HEK293T (cell line): ENCODE results near the gene PPP1R26.

ENCODE experiments used
- CTCF ChIA-PET: fragments of 350-600 bp; formaldehyde crosslinking; extraction: SDS; loops from one replicate; lab custom pipeline; 2021; ENCODE audit warnings: antibody characterized with exemption, inconsistent platforms; lab: Yijun Ruan, JAX
- POLR2A ChIA-PET: fragments of 350-600 bp; formaldehyde crosslinking; extraction: SDS; loops from one replicate; lab custom pipeline; 2020; ENCODE audit warnings: antibody characterized with exemption, inconsistent platforms; lab: Yijun Ruan, JAX
- DNase-seq: peaks from one replicate; pipeline ENCODE4 v3.0.0; 2012; ENCODE audit warnings: mixed read lengths; ENCODE audit errors: extremely low spot score
- ARNT ChIP-seq: fragments of 450-650 bp; IDR thresholded peaks from 2 replicates; pipeline ENCODE4 v1.6.1; 2017; ENCODE audit warnings: mild to moderate bottlenecking
- BHLHE40 ChIP-seq: fragments of 450-650 bp; IDR thresholded peaks from 2 replicates; pipeline ENCODE4 v1.6.1; 2016; ENCODE audit warnings: mild to moderate bottlenecking, moderate library complexity, borderline replicate concordance
- CTBP1 ChIP-seq: fragments of 450-650 bp; IDR thresholded peaks from 2 replicates; pipeline ENCODE4 v1.6.1; 2016; ENCODE audit warnings: borderline replicate concordance
- ELF4 ChIP-seq: fragments of 450-650 bp; IDR thresholded peaks from 2 replicates; pipeline ENCODE4 v1.6.1; 2017; ENCODE audit warnings: antibody characterized with exemption
- FOXA1 ChIP-seq: fragments of 450-650 bp; IDR thresholded peaks from 2 replicates; pipeline ENCODE4 v1.6.1; 2016; ENCODE audit warnings: mild to moderate bottlenecking
- FOXK2 ChIP-seq: fragments of 450-650 bp; IDR thresholded peaks from 2 replicates; pipeline ENCODE4 v1.6.1; 2016; ENCODE audit warnings: mild to moderate bottlenecking
- FOXM1 ChIP-seq: fragments of 450-650 bp; IDR thresholded peaks from 2 replicates; pipeline ENCODE4 v1.6.1; 2017; ENCODE audit warnings: mild to moderate bottlenecking, borderline replicate concordance
- HDGF ChIP-seq: fragments of 450-650 bp; IDR thresholded peaks from 2 replicates; pipeline ENCODE4 v1.6.1; 2017; ENCODE audit warnings: antibody characterized with exemption, borderline replicate concordance
- L3MBTL2 ChIP-seq: fragments of 450-650 bp; conservative IDR thresholded peaks from 2 replicates; pipeline ENCODE4 v1.6.1; 2016; ENCODE audit warnings: mild to moderate bottlenecking
- LEF1 ChIP-seq: fragments of 450-650 bp; IDR thresholded peaks from 2 replicates; pipeline ENCODE4 v1.6.1; 2017; ENCODE audit warnings: mild to moderate bottlenecking, borderline replicate concordance
- NFRKB ChIP-seq: fragments of 450-650 bp; IDR thresholded peaks from 2 replicates; pipeline ENCODE4 v1.6.1; 2016; ENCODE audit warnings: mild to moderate bottlenecking, moderate library complexity
- SP1 ChIP-seq: fragments of 450-650 bp; IDR thresholded peaks from 2 replicates; pipeline ENCODE4 v1.6.1; 2017
- SUZ12 ChIP-seq: fragments of 450-650 bp; IDR thresholded peaks from 2 replicates; pipeline ENCODE4 v1.6.1; 2016; ENCODE audit warnings: mild to moderate bottlenecking
- TARDBP ChIP-seq: fragments of 450-650 bp; IDR thresholded peaks from 2 replicates; pipeline ENCODE4 v1.6.1; 2016
- ZNF384 ChIP-seq: fragments of 450-650 bp; IDR thresholded peaks from 2 replicates; pipeline ENCODE4 v1.6.1; 2016
- TF ChIP-seq, protein P1 (sequence below): fragments of 450-650 bp; IDR thresholded peaks from 2 replicates; pipeline ENCODE4 v1.6.1; 2016

Gene PPP1R26

DNA sequence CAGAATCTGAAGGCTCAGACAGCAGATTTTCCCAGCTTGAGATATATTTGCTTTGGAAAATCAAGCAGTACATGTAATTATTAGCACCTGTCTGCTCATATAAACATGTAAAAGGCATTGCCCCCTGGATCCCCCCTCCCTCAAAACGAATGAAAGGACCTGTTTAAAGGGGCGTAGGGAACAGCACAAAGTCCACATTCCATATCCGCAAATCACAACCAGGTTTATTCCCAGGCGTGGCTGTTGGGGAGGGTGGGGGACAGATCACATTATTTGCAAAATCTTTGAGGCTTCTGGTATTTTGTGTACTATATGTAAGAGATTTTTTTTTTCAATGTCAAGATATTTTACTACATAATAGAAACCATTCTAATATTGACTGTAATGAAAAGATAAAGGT, 12.2 kb downstream of the PPP1R26 start:
- ChIA-PET CTCF (interaction anchor here (0.6 kb wide), 1 partner anchor 306 kb away, joined by 3 read pairs; no protein-coding TSS in a partner anchor), POLR2A (no interaction called here)

DNA sequence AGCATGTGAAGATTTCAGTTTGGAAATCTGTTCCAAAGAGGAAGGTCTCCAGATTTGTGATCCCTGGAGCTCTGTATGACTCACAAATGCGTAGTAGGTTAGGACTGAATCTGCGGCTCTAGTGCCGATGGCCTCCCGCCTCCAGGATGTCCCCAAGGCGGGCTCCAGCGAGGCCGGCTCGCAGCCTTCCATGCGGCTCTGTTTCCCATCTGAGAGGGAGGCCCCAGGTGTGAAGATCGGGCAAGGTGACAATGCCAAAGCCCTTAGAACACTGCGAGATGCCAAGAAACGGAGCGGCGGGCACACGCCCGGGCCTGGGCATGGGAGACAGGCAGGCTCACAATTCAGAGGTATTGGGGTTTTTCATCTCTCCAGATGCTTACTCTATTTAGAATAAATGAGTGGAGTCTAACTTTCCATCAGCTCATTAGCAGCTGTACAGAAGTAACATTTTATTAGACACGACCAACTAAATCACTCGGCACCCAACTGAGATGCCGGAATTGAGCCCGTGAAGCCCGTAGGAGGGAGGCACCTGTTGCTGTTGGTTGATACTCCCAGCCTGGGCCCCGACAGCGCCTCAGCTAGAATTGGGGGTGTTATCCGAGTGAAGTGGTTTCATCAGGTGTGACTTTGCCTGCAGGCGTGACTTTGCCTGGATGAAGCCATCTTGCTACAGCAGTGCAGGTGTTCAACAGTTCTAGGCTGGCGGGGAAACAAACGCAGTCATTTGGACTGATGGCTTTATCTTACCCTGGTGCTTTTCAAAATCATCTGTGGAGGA, 13.5 kb downstream of the PPP1R26 start:
- ChIA-PET CTCF (interaction anchor here (0.9 kb wide), 1 partner anchor 13 kb away, joined by 4 read pairs; no protein-coding TSS in a partner anchor), POLR2A (no interaction called here)

More for the DNA sequence above, 12.2 kb downstream of the PPP1R26 start:
- TF ChIP-seq FOXK2 (no peak), SUZ12 (no peak), L3MBTL2 (no peak), ELF4 (no peak), FOXM1 (no peak), CTBP1 (no peak), ZNF384 (no peak), FOXA1 (no peak), ARNT (no peak)
- TF ChIP-seq, protein P1, sequence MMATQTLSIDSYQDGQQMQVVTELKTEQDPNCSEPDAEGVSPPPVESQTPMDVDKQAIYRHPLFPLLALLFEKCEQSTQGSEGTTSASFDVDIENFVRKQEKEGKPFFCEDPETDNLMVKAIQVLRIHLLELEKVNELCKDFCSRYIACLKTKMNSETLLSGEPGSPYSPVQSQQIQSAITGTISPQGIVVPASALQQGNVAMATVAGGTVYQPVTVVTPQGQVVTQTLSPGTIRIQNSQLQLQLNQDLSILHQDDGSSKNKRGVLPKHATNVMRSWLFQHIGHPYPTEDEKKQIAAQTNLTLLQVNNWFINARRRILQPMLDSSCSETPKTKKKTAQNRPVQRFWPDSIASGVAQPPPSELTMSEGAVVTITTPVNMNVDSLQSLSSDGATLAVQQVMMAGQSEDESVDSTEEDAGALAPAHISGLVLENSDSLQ: no peak
- no peak for DNase-seq

DNA sequence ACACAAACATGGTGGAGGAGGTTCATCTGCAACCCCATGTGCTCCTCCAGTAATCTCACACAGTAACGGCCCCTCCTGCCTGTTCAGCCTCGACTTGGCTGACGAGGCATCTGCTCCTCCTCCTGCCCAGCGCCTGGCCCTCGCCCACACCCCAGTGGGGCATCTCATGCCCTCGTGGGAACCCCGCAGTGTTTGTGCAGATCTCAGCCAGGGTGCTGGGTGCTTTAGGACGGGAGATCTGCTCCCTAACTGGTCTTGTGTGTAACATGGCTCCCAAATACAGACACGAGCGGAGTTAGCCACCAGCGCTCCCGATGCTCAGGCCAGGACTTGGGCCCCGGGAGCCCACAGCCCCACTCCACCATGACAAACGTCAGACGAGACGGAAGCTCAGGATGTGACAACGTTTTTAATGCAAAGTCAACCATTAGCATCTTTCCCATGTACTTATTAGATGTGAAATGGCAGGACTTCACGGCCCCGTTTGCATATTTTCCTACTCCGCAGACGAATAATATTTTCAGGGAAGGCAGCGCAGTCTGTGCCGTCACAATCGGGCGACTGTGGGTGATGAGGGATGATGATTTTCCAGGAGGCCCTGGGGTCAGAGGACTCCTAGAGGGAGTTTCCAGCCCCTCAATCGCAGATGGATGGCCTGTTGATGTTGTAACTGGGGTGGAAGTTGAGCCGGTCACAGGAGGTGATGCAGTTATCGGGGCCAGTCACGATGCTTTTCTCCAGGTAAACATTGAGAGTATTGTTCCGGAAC, 15.4 kb downstream of the PPP1R26 start:
- TF ChIP-seq TARDBP (no peak), FOXM1 (no peak), HDGF (no peak), SUZ12 (no peak), FOXA1 (no peak), ARNT (no peak), CTBP1 (no peak)
- CTCF ChIA-PET: no interaction called here
- DNase-seq: no peak
- POLR2A ChIA-PET: no interaction called here

More for the DNA sequence above, 13.5 kb downstream of the PPP1R26 start:
- TF ChIP-seq ELF4 (no peak), HDGF (no peak), CTBP1 (no peak), SUZ12 (no peak), FOXM1 (no peak), SP1 (no peak), ZNF384 (no peak), NFRKB (no peak), TARDBP (no peak), L3MBTL2 (no peak), BHLHE40 (no peak), FOXK2 (no peak), LEF1 (no peak), FOXA1 (no peak), ARNT (no peak)
- TF ChIP-seq, protein P1: no peak
- no peak for DNase-seq

DNA sequence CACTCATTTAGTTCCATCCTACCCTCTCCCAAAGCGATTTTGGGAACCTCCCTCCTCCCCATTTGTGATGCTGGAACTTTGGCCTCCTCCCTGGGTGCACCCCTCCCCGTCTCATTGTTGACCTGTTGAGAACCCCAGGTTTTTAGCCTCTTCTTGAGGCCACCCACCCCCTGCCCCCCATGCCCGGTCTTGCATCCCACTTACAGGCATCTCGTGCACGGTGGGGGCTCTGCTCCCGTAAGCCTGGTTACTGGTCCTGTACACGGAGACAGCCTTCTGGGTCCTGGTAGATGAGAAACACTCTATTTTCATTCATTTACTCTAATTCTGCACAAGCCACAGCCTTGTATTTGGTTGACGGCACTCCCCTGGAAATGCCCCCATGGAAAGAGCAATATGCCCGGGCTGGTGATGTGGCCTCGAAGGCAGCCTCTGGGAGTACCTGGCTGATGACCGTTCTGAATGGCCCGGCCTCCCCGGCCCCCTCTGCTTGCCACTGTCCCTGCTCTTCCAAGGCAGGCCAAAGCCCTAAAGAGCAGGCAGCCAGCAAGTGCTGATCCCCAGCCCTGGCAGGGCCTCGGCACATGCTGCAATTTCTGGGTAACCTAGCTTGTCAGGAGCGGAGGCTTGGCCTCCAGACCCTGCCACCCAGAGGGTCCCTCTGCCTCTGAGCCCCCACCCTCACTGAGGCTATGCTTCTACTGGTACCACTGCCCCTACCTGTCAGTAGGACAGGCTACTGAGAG, 19.0 kb downstream of the PPP1R26 start:
- POLR2A ChIA-PET: interaction anchor here (0.6 to 1.5 kb wide), 2 partner anchors 8 to 18 kb away, joined by 3 to 4 read pairs; no protein-coding TSS in a partner anchor
- CTCF ChIA-PET: no interaction called here
- TF ChIP-seq TARDBP (no peak), ZNF384 (no peak), FOXM1 (no peak), LEF1 (no peak), SP1 (no peak), CTBP1 (no peak)
- DNase-seq: no peak

DNA sequence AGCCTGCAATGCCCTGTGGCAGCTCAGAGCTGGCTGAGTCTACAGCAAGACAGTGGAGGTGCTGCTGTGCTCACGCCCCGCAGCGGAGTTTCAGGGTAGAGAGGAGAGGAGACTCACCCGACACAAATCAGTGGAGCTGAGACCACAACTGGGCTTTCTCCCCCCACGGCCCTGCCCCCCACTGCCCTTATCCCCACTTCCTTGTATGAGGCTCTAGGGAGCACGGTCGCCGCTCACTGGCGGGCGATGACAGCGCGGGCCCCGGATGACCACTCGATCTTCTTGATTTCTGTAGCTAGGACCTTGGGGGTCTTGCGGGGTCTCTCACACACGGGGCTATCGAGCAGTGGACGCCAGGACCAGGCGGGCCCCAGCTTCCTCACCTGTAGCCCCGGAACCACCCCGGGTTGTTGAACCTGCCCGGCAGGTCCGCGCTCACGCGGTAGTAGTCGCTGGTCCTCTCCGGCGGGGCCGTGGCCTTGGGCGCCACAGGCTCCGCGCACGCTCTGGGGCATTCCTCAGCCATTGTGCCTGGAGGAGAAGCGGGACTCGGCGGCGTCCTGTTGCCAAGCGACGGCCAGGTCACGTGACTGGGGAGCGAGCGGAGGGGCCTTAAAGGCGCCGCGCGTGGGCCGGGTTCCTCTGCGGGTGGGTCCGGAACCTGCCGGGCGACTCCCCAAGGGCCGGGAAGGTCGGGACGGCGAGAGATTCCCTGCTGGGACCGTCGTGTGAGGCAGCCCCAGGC, 19.9 kb downstream of the PPP1R26 start:
- CTCF ChIA-PET: no interaction called here

More for the DNA sequence above, 19.9 kb downstream of the PPP1R26 start:
- POLR2A ChIA-PET: interaction anchor here (0.6 to 1.5 kb wide), 2 partner anchors 9 to 19 kb away, joined by 3 to 4 read pairs; no protein-coding TSS in a partner anchor
- TF ChIP-seq CTBP1 (no peak), ELF4 (no peak), TARDBP (peak; percentile 83; the same call in 1 of the 2 replicates), LEF1 (no peak), L3MBTL2 (peak; percentile 43; the same call in 1 of the 2 replicates), SUZ12 (no peak)
- TF ChIP-seq, protein P1: no peak
- DNase-seq: peak; percentile 89
